Stimulated activated CD8-positive, alpha-beta memory T cell treated with anti-CD3 and anti-CD28 coated beads, Interleukin-15, amount 100 ng/mL, for 24 hours (primary cell): ENCODE measurements around the gene GALR2.

Source experiments
- DNase-seq: peaks from one replicate; pipeline ENCODE4 v3.0.0-alpha.2; 2020; ENCODE audit warnings: low read depth

The GALR2 gene

DNA sequence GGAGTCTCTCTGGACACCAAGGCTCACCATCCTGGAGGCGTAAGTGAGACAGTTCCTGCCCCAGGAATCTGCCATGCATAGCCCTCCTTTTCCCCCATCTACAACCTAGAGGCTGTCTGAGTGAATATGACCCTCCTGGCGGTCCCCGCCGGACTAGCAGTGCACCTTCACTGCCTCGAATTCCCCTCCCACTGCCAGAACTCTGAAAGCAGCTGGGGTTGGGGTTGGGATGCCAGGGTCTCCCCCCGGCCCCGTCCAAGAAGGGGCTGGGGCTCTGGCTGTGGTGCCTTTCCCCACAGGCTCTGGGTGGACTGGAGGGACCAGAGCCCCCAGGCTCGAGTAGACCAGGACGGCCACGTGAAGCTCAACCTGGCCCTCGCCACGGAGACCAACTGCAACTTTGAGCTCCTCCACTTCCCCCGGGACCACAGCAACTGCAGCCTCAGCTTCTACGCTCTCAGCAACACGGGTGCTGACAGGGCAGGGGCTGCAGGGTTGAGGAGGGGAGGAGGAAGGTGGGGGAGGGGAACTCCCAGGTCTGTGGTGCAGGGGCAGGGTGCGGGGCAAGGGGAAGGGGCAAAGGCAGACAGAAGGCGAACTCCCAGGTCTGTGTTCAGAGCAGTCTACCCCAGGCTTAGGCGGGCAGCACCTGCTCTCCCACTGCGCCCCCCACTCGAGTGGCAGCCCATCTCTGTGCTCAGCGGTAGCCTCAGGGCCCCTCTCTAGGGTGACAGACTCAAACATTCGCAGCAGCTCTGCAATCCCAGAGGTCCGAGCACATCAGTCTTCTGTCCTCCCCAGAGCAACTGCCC is 5.6 kb downstream of the GALR2 start:
- DNase-seq: no peak

DNA sequence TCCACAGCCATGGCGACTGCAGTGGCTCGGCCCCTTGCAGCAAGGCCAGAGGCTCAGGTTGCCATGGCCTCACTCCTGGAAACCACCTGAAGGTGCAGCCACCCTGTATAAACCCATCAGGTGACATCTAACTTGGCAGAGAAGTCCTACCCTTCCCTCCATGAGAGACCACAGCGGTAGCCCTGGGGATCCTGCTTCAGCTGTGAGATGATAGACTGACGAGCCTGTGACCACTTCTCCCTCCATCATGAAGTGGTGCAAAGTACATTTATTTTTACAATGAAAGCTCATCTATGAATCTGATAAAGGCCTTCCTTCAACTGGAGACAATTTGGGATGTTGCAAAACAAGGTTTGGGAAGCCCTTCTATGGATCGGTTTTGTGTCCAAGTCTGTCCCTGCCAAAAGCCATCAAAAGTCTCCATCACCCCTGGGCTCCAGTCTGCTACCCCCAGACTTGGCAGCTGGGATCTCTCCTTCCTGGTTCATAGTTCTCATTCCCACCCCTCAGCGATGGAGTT is 6.2 kb downstream of the GALR2 start:
- DNase-seq: no peak

- DNase-seq: no peak
These were observed 7.0 kb downstream of the GALR2 start for GRCh38 chr17:76081295-76082210.

GRCh38 chr17:76082326-76083251 is 8.0 kb downstream of the GALR2 start:
- DNase-seq: no peak

DNA sequence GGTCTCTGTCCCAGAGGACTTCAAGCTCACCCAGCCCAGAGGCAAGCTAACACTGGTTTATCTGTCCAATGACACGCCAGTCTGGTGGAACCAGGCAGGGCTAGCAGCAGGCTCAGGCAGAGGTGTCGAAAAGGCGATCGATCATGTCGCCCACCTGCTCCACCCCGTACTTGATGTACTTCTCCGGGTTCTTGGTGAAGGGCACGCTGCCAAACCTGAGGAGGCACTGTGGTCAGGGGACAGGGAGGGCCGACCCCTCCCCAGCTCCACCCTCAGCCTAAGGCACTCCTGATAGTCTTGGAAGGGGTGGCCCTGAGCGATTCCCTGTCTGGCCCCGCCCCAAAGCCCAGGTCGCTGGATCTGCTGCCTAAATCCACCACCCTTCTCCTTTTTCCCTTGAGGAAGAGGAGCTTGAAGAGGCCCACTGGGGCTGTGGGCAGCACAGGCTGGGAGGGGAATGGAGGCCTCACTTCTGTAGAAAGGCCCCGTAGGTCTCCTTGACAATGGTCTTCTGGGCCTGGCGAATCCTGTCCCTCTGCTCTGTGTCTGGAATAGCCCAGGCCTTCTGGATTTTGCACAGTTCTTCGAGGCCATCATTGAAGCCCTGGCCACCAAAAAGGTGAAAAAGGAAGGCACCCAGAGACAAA is 9.1 kb downstream of the GALR2 start:
- DNase-seq: no peak

- no peak for DNase-seq
These were observed 10.6 kb downstream of the GALR2 start for GRCh38 chr17:76085066-76085730.

- DNase-seq: no peak
These were observed 11.3 kb downstream of the GALR2 start for GRCh38 chr17:76085731-76086366.

GRCh38 chr17:76086384-76086783 is 11.8 kb downstream of the GALR2 start:
- DNase-seq: no peak

- DNase-seq: no peak
These were observed 12.9 kb downstream of the GALR2 start for GRCh38 chr17:76087531-76087930.

DNA sequence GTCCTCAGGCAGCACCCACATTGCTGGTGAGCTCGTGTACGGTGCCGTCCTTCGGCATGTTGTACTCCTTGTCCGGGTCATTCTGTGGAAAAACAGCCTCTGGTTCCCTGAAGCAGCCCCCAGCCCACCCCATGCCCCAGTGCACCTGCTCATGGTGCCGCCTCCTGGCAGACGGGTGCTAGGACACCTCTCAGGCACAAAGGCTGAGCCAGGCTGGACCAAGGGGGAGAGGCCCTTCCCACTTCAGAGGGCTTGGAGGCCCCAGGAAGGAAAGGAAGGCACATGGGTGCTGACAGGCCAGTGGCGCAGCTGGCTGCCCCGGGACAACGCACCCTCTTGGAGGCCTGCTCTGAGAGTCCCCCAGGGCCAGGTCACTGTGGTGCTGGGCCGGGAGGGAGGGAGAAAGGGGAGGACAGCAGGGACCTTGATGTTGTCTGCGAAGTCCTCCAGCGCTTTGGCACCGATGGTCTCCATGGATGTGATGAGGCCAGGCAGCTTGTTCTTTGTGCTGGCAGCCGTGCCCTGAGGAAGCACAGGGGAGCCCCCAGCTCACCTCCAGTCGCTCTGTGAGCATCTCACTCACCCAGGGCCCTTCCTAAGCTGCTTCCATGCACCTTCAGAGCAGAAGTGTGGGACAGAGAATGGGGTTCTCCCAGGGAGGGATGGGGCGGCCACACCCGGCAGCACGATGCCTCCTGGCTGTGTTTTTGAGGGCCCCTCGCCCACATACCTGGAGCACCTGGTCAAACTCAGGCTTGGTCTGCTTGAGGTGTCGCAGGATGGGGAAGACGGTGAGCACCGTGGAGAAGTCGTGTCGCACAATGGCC is 13.7 kb downstream of the GALR2 start:
- no peak for DNase-seq

DNA sequence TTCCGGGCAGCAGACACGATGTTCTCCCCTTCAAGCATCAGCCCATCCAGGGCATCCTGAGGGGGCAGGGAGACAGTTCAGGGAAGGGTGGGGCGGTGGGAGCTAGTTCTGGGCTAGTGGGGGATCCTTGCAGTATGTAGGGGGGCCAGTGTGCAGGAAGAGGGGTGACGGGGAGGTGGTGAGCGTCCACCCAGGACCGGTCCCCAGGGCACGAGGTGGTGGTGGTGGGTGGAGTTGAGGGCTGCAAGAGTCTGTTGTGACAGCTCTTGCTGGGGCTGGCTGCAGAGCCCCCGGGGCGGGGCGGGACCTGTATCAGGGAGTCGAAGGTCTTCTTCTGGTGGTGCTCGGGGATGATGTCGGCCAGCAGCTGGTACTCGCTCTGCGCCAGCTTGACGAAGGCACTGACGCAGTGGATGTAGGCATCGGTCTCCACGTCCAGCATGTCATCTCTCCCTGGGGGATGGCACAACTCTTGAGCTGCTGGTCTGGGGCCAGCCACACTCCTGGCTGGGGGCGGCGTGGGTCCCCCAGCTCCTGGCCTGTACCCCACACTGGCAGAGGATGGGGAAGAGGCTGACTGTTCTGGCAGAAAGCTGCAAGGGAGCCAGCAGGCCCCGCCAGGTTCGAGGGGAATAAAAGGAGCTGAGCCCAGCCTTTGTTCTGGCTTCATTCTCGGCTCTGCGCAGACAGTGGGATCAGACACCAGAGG is 14.4 kb downstream of the GALR2 start:
- DNase-seq: no peak

DNA sequence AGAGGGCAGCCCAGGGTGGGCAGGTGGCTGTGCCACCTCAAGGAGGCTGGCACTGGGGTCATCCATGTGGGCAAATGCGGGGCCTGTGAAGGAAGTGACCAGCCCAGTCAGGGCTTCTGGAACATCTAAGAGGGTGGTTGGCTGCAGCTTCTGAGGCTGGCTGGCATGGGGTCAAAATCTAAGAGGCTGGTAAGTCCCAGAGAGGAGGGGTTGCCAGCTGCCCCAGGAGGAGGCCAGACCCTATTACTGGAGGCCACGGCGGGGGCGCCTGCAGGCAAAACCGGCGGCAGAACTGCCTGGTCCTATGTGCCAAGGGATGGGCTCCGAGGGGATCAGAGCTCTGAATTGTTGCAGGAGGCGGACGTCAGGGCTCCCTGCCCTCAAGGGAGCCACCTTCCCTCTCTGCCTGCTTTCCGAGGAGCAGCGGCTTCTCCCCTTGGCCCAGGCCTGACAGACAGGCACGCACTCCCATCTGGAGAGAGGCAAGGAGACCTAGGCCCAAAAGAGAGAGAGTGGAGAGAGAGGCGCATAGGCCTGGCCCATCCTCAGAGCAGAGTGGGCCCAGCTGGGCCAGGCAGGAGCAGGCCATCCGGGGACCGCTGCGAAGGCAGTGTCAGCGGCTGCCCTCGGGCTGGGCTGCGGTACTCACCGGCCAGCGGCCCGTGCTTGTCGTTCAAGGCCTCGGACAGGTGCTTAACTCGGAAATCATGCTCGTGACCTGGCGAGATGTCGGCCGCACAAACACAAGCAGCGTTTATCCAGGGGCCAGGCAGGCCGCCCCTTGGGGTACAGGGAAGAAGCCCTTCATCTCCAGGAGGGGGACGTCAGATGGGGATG is 15.3 kb downstream of the GALR2 start:
- no peak for DNase-seq

- DNase-seq: no peak
These were observed 16.0 kb downstream of the GALR2 start for GRCh38 chr17:76090517-76091129.

GRCh38 chr17:76091526-76092286 is 17.1 kb downstream of the GALR2 start:
- no peak for DNase-seq

- DNase-seq: no peak
These were observed 18.2 kb downstream of the GALR2 start for GRCh38 chr17:76092526-76093413.
